SIG-M5 treated with dmso at 0.1 percent for 504 hours (cell line): Measurements from ENCODE around the gene SIK1.
"Not testable (repeated sequence)": the region's sequence is repeated elsewhere in the genome, so short reads cannot be mapped to it uniquely, and the experiment has no call there.

Experiments
- DNase-seq: peaks from one replicate; lab custom pipeline; 2025; ENCODE audit not compliant: unreplicated experiment; lab: John Stamatoyannopoulos, UW

The SIK1 gene

DNA sequence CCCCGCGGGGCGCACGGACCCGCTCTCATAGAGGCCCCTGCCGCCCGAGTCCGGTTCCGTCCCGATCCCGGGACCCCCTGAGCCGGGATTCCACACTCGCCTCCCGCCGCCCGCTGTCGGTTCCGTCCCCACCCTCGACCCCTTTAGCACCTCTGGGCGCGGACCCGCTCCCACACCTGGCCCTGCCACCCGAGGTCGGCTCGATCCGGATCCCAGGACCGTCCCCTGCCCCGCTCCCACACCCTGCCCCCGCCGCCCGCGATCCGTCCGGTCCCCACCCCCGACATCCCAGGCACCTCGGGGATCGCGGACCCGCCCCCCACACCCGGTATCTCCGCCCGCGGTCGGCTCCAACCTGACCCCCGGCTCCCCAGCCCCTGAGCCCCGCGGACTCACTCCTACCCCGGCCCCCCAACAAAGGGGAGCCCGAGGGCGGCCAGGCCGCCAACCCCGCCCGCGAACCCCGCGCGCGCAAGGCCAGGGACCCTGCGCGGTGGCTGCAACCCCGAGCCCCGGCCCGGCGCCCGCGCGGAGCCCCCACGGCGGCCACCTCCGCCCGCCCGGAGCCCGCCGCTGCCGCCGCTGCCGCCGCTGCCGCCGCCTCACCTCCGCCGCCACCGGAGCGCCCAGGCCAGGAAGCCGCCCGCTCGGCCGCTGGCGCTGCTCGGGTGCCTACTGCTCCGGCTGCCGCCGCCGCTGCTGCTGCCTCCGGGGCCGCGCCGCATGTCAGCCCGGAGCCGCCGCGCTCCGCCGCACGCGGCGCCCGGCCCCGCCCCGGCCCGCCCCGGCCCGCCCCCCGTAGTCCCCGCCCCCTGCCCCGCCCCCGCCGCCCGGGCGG, at the start of gene SIK1:
SIK1 (minus strand) TSS at position 728 of the 838 bp plus-strand sequence. CDS start 953 bp downstream, outside the sequence.
- DNase-seq, result not testable (repeated sequence)

- DNase-seq, result not testable (repeated sequence)
These were observed 44.8 kb upstream of the SIK1 start for GRCh38 chr21:43471597-43472242.

GRCh38 chr21:43469719-43470458, 43.0 kb upstream of the SIK1 start:
- not testable (repeated sequence) for DNase-seq

DNA sequence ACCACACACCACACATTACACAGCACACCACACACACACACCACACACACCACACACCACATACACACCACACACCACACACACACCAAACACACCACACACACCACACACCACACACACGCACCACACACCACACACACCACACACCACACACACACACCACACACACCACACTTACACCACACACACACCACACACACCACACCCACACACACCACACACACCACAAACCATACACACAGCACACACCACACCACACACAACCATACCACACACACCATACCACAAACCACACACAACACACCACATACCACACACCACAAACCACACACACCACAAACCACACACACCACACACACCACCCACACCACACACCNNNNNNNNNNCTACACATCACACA, 40.9 kb upstream of the SIK1 start:
- DNase-seq, result no peak

- not testable (repeated sequence) for DNase-seq
These were observed 38.2 kb upstream of the SIK1 start for GRCh38 chr21:43465159-43465558.

DNA sequence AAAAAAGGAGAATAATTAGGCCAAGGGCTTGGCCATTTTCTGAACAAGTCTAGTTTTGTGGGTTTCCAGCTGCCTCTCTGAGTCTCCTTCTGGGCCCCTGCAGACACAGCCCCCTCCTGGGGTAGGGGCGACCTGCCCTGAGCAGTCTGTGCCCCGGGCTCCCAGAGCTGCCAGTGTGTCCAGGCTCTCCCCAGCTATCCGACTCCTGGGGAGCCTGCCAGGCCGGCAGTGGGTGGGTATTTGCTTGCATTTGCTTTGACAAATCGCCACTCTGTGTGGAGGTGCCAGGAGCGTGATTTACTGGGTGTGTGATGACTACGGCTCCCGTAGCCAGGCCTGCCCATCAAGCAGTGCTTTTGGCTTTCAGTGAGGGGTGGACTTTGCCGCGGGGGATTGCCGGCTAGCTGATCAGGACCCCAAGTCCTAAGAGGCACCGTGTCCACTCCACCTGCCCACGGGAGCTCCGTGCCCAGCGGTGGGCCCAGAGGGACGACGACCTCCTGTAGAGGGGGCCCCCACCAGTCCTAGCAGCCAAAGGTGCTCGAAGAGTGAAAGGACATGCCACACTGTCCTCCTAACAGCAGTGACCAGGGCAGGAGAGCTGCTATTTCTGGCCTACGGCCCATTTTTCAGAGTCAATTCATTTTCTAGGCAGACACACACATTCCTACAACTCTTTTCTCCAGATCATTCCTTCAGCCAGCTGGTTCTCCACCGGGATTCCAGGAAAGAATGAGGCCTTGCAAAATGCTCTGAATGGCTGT, 36.7 kb upstream of the SIK1 start:
- DNase-seq, result not testable (repeated sequence)

DNA sequence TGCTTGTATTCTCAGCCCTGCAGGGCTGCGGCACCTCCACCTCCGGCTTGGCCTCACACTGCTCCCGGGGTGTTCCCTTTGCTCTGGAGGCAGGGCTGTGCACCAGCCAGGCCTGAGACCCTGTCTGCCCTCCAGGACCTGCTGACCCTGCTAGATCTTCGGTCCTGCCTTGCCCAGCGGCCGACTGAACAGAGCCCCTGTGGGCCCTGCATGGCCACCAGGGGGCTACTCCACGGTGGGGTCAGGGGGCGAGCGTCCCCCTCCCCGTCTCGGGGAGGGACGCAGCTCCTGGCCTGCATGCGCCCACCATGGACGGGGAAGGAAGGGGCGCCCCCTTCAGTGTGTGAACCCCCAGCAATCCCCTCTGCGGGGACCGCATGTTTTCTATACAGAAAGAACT, 36.0 kb upstream of the SIK1 start:
- DNase-seq, result not testable (repeated sequence)

DNA sequence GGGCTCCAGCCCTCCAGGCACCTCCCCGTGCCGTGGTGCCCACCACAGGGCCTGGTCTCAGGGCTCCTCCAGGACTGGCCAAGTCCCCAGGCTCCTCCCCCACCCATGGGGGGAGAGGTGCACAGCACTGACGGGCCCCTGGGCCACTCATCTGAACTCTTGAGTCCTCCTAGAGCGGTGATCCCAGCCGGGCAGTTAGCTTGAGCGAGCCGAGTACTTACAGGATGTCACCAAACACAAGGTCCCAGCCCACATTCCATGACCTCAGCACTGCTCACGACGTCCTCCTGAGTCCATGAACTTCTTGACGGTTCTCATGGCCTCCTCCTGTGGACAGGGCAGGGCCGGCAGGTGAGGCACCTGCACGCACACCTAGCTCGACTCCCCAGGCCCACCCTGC, 33.5 kb upstream of the SIK1 start:
- DNase-seq, result not testable (repeated sequence)

DNA sequence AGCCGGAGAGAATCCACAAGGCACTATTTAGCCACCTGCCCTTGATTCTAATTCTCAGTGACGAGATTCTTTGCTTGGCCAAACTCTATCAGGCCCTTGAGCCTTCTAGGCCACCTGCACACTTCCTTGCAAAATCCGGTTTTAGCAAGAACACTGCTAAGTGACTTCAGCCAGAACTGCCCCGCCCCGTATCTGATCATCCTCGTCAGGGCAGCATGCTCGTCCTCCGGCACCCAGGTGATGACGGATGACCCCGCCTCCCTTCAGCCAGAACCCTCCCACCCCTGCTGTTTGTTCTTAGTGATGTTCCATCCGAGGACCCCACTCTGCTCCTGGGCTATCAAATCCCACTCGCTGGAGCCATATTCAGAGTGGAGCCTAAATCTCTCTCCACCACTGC, 32.1 kb upstream of the SIK1 start:
- not testable (repeated sequence) for DNase-seq

DNA sequence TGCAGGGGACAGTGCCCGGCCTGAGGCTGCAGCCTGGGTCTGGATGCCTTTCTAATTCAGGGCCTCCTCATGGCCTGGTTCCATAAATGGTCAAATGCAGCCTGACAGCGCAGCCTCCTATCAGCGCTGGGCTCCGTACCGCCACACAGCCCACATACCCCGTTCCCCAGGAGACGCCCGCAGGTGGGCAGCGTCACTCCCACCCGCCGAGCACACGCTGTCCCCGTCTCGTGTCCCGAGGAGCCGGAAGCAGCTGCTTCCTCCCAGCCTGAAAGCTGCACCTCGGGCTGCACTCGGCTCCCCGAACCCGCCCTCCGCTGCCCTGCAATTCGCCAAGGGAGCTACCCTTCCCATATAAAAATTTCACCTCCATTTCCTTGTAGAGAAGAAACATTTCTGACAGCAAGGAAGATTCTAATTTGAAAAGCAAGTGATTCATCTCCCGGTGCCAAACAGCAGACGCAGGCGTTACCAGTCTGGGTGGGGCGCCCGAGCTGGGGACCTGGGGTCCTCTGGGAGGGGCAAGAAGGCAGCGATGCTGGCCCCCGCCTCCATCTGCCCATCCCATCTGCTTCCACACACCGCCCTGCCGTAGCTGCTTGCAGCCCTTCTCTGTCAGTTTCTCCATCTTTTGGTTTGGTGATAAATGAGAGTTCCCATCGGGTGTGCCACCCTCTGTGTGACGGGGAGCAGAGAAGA, 29.8 kb upstream of the SIK1 start:
- DNase-seq, result not testable (repeated sequence)

DNA sequence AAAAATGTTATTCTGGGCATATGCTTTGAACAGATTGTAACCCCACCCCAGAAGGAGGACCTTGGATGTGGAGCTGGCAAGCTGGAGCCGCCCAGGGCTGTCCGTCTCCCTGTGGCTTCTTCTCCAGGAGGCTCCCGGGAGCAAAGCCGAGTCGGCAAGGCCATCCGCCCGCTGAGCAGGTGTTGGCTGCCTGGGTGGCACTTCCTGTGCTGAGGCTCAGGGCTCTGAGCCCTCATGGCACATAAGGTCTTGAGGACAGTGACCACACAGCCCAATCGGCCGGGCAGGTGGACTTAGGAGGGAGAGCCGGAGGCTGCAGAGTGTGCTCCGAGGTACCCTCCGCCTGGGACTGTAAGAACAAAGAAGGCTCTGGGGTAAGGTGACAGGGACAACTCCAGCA, 28.8 kb upstream of the SIK1 start:
- DNase-seq, result not testable (repeated sequence)

DNA sequence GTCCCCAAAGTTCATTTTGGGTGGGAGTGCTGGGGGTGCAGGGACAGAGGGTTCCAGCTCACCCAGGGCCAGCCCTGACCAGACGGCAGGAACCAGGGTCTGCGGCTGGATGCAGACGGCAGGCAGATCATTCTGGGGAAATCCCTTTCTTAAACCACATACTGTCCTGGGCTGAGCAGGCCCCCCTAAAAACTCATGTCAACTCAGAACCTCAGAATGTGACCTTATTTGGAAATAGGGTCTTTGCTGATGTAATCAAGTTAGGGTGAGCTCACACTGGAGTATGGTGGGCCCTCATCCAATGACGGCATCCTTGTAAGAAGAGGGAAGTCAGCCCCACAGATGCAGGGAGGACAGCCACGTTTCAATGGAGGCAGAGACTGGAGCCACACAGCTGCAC, 27.2 kb upstream of the SIK1 start:
- not testable (repeated sequence) for DNase-seq

DNA sequence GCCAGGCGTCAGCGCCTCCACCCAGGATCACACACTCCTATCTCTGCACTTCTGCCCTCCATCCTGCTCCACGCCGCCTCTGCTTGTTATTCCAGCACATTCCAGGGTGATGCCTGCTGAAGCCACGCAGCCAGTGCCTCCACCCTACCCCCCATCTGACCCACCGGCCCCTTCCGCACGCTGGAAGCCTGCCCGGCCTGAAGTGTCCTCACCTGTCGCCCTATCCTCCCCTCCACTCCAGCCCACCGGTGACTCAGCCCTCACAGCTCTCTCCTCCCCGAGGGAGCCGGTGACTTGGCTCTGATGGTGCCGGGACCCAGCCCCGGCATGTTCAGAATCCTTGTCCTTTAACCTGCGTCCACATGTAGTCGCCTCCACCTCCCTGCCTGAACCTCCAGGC, 24.9 kb upstream of the SIK1 start:
- not testable (repeated sequence) for DNase-seq

- DNase-seq, result not testable (repeated sequence)
These were observed 23.4 kb upstream of the SIK1 start for GRCh38 chr21:43450287-43450686.

- DNase-seq, result not testable (repeated sequence)
These were observed 20.5 kb upstream of the SIK1 start for GRCh38 chr21:43447353-43447977.

GRCh38 chr21:43446277-43446932, 19.5 kb upstream of the SIK1 start:
- not testable (repeated sequence) for DNase-seq

DNA sequence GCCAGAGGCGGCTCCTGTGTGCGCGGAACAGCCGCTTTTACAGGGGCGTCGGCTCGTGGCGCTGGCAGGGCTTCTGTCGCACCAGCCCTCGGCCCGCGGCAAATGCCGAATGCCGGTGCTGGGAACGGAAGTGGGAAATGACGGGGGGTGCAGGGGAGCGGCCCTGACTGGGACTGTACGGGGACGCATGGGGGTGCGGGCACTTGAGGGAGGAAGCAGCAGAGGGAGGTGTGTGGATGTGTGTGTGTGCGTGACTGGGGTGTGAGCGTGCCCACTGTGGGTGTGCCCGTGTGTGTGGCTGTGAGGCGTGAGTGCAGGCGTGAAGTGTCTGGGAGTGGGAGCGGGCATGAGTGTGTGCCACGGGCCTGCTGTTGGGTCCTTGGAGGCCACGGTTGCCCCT, 17.6 kb upstream of the SIK1 start:
- not testable (repeated sequence) for DNase-seq

- not testable (repeated sequence) for DNase-seq
These were observed 15.6 kb upstream of the SIK1 start for GRCh38 chr21:43442571-43442970.
